Measurements from ENCODE around the gene MYMX. TPM values are rescaled to one million over a fixed set of nuclear protein-coding genes. Genes with fewer than 3 reads are reported as not detected.

Gene MYMX
- total RNA-seq, 1 donor from 2014 or later, result not detected

DNA sequence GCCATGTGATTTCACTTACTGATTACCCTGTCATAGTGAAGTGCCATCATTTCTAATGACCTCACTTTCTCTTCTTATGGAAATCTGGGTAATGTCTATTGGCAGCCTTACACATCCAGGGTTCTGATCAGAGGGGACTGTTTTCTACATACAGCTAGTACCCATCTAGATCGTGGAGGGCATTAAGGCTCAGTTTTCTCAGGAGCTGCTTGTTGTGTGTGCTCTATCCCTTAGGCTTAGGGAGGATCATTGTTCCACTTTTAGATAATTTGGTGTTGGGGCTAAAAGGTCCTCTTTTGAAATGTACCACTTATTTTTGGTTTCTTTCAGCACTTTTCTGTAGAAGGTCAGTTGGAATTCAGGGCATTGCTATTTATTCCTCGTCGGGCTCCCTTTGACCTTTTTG lies 34.0 kb downstream of the MYMX start:
- Mint-ChIP-seq H3K9me3 (no peaks in the 10 kb centered on the region), H3K4me1 (peaks cover 79% of the 10 kb centered on the region), H3K27me3 (ENCODE audit: low read depth) (peaks cover 28% of the 10 kb centered on the region), H3K36me3 (ENCODE audit: low read depth) (peaks cover 56% of the 10 kb centered on the region), H3K4me3 (peak overlapping the region; percentile 93), H3K27ac (ENCODE audit: unreplicated experiment) (no peak overlapping the region)
- DNase-seq (ENCODE audit: low read depth, low spot score), result no peak
- TF ChIP-seq, protein P1, sequence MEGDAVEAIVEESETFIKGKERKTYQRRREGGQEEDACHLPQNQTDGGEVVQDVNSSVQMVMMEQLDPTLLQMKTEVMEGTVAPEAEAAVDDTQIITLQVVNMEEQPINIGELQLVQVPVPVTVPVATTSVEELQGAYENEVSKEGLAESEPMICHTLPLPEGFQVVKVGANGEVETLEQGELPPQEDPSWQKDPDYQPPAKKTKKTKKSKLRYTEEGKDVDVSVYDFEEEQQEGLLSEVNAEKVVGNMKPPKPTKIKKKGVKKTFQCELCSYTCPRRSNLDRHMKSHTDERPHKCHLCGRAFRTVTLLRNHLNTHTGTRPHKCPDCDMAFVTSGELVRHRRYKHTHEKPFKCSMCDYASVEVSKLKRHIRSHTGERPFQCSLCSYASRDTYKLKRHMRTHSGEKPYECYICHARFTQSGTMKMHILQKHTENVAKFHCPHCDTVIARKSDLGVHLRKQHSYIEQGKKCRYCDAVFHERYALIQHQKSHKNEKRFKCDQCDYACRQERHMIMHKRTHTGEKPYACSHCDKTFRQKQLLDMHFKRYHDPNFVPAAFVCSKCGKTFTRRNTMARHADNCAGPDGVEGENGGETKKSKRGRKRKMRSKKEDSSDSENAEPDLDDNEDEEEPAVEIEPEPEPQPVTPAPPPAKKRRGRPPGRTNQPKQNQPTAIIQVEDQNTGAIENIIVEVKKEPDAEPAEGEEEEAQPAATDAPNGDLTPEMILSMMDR (conservative IDR thresholded peaks at IDR 0.05), result no peak

DNA sequence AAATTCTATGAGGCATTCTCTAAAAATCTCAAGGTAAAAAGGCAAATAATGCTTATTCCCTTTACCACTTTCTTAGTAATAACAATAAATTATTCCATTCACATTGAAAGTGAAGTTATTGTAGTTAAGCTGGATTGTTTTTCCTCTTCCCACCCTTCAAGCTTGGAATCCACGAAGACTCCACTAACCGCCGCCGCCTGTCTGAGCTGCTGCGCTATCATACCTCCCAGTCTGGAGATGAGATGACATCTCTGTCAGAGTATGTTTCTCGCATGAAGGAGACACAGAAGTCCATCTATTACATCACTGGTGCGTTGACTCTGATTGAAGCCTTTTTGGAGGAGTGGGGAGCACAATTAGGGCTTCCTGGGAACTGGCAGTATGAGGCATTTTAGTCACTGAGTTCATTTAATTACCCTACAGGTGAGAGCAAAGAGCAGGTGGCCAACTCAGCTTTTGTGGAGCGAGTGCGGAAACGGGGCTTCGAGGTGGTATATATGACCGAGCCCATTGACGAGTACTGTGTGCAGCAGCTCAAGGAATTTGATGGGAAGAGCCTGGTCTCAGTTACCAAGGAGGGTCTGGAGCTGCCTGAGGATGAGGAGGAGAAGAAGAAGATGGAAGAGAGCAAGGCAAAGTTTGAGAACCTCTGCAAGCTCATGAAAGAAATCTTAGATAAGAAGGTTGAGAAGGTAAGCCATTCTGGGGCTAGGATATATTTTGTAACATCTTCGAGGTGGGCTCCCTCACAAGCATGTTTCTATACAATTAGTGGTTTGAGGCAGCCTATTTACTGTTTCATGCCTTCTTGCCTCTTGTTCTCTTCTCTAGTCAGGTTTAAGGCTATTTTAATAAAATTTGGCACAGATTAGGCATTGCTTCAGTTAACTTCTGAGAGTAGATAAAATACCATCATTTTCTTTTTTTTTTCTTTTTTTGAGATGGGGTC lies 35.1 kb downstream of the MYMX start:
- H3K27ac Mint-ChIP-seq (ENCODE audit: unreplicated experiment), result peak overlapping the region; percentile 63
- no peak for DNase-seq (ENCODE audit: low read depth, low spot score)
- peaks cover 81% of the 10 kb centered on the region for H3K4me1 Mint-ChIP-seq
- TF ChIP-seq, protein P1 (conservative IDR thresholded peaks at IDR 0.05), result no peak
- no peaks in the 10 kb centered on the region for H3K9me3 Mint-ChIP-seq
- H3K36me3 Mint-ChIP-seq (ENCODE audit: low read depth), result peaks cover 60% of the 10 kb centered on the region
- peaks cover 30% of the 10 kb centered on the region for H3K27me3 Mint-ChIP-seq (ENCODE audit: low read depth)
- H3K4me3 Mint-ChIP-seq, result peak overlapping the region; percentile 93

DNA sequence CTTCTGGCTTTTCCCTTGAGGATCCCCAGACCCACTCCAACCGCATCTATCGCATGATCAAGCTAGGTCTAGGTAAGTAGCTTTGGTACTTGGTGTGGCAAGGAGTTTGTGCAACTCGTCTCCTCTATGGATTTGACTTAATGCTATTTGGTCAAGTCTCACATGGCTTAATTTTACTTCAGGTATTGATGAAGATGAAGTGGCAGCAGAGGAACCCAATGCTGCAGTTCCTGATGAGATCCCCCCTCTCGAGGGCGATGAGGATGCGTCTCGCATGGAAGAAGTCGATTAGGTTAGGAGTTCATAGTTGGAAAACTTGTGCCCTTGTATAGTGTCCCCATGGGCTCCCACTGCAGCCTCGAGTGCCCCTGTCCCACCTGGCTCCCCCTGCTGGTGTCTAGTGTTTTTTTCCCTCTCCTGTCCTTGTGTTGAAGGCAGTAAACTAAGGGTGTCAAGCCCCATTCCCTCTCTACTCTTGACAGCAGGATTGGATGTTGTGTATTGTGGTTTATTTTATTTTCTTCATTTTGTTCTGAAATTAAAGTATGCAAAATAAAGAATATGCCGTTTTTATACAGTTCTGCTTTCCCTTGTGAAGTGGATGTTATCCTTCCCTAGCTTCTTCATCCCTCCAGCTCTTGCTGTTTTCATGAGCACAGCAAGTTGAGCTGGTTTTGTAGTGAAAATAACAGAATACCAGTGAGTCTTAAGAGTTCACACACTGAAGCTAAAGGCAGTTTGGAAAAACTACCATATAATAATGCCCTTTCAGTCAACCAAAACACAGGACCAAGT lies 36.8 kb downstream of the MYMX start:
- peak; percentile 57 for DNase-seq (ENCODE audit: low read depth, low spot score)
- Mint-ChIP-seq H3K4me1 (peaks cover 81% of the 10 kb centered on the region), H3K4me3 (peak overlapping the region; percentile 93), H3K36me3 (ENCODE audit: low read depth) (peaks cover 52% of the 10 kb centered on the region), H3K9me3 (no peaks in the 10 kb centered on the region), H3K27me3 (ENCODE audit: low read depth) (peaks cover 30% of the 10 kb centered on the region), H3K27ac (ENCODE audit: unreplicated experiment) (no peak overlapping the region)
- TF ChIP-seq, protein P1 (conservative IDR thresholded peaks at IDR 0.05), result peak; percentile 65

DNA sequence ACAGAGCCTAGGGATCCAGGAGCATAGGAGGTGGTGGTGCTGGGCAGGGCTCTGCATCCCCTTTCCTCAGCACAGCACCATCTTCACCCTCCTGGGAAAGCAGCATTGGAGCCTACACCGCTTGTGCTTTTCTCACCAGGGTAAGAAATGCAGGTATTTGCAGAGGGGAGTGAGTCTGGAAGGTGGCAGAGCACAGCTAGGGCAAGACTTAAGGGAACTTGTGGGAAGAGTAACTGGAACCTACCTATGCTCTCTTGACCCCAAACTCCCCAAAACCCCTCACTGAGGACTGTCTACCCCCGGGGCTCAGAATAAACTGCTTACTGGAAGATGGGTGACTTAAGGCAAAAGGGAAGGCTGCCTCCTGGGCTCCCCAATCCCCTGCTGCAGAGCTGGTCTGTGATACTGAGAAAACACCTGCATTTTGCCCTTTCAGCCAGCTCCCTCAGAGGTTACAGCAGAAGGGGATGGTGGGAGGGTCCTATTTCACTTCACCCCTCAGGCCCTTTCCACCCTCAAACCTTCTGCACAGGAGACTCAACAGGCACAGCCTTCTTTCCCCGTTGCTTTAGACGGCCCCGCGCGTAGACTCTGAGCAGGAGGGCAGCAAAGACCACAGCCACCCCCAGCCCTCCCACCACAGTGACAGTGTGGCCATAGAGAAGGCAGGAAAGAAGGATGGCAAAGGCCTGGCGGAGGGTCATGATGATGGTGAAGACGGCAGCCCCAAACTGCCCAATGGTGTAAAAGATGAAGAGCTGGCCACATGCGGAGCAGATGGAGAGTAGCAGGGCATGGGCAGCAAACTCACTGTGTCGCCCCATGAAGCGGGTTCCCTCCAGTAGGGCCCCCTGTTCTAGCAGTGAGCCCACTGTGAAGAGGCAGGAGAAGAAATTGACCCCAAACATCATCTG lies 37.7 kb downstream of the MYMX start:
- Mint-ChIP-seq H3K4me3 (peak overlapping the region; percentile 93), H3K27me3 (ENCODE audit: low read depth) (peaks cover 30% of the 10 kb centered on the region), H3K27ac (ENCODE audit: unreplicated experiment) (no peak overlapping the region), H3K4me1 (peaks cover 74% of the 10 kb centered on the region), H3K36me3 (ENCODE audit: low read depth) (peaks cover 48% of the 10 kb centered on the region), H3K9me3 (no peaks in the 10 kb centered on the region)
- TF ChIP-seq, protein P1 (conservative IDR thresholded peaks at IDR 0.05), result no peak
- no peak for DNase-seq (ENCODE audit: low read depth, low spot score)
